ENCODE results near the gene NPC1L1.

NPC1L1 gene

DNA sequence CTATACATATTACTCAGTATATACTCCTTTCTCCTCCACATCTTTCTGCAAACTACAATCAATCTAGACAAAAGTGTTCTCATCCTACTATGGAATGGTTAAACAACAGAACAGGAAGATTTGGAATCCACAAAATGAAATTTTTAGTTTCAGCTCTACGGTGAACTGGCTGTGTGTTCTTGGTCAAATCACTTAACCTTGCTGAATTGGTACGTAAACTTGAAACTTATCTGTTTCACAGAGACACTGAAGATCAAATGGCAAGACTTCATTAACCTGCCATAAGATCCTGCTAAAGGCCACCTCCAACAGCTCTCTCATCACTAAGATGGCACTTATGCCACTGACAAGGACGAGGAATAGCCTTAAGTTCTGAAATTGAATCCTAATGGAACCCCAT, 52.2 kb downstream of the NPC1L1 start:
- peaks cover 59% of the 10 kb centered on the region for H3K79me2 ChIP-seq (ENCODE audit: insufficient read depth, low read length)
- H3K9me2 ChIP-seq (replicated peaks; ENCODE audit: insufficient read depth, low read length) = no peaks in the 10 kb centered on the region
- peaks cover 3% of the 10 kb centered on the region; the same call in 1 of the 2 replicates for H3F3A ChIP-seq (ENCODE audit: insufficient read depth)
- peak overlapping the region; percentile 78 for H3K9ac ChIP-seq (ENCODE audit: low read length)
- peaks cover 1% of the 10 kb centered on the region; the same call in 1 of the 2 replicates for H3K9me3 ChIP-seq (ENCODE audit: insufficient read depth, low read length)
- H3K27ac ChIP-seq (ENCODE audit: low read depth, low read length) = no peak overlapping the region
- no peaks in the 10 kb centered on the region for H3K27me3 ChIP-seq (ENCODE audit: low read length)
- TF ChIP-seq EZH2phosphoT487 (conservative IDR thresholded peaks at IDR 0.05; ENCODE audit: low read length) = no peak
- TF ChIP-seq, protein P1, sequence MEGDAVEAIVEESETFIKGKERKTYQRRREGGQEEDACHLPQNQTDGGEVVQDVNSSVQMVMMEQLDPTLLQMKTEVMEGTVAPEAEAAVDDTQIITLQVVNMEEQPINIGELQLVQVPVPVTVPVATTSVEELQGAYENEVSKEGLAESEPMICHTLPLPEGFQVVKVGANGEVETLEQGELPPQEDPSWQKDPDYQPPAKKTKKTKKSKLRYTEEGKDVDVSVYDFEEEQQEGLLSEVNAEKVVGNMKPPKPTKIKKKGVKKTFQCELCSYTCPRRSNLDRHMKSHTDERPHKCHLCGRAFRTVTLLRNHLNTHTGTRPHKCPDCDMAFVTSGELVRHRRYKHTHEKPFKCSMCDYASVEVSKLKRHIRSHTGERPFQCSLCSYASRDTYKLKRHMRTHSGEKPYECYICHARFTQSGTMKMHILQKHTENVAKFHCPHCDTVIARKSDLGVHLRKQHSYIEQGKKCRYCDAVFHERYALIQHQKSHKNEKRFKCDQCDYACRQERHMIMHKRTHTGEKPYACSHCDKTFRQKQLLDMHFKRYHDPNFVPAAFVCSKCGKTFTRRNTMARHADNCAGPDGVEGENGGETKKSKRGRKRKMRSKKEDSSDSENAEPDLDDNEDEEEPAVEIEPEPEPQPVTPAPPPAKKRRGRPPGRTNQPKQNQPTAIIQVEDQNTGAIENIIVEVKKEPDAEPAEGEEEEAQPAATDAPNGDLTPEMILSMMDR (IDR thresholded peaks at IDR 0.05; ENCODE audit: insufficient read depth, low read length, poor library complexity, severe bottlenecking) = no peak
- H3K4me3 ChIP-seq (ENCODE audit: insufficient read depth, low read length, poor library complexity, severe bottlenecking) = peak overlapping the region; percentile 70
- H4K20me1 ChIP-seq (ENCODE audit: low read depth, low read length) = no peaks in the 10 kb centered on the region
- no peak overlapping the region for H2AFZ ChIP-seq (ENCODE audit: low read depth, low read length, severe bottlenecking)
- H3K36me3 ChIP-seq (ENCODE audit: low read length) = peaks cover 14% of the 10 kb centered on the region
- peak overlapping the region; percentile 91 for H3K4me2 ChIP-seq (ENCODE audit: low read depth, low read length, poor library complexity, severe bottlenecking)

DNA sequence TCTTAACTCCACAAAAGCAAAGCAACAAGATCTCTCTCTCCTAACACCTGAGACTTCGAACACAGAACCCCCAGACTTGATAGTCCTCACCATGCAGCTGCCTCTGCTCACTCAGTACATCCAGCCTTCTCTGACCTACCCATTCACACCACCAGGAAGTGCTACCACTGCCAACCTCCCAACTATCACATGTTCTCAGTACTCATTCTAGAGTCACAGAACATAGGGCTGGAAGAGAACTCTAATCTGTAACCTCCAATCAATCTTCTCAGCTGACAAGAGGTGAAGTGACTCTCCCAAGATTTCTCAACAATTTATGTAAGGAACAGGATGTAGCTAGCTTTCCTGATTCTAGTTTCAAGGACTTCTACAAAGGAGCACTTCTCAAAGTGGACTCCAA, 54.4 kb downstream of the NPC1L1 start:
- peaks cover 3% of the 10 kb centered on the region; the same call in 1 of the 2 replicates for H3F3A ChIP-seq (ENCODE audit: insufficient read depth)
- peak overlapping the region; percentile 3 for H3K4me2 ChIP-seq (ENCODE audit: low read depth, low read length, poor library complexity, severe bottlenecking)
- no peak overlapping the region for H3K27ac ChIP-seq (ENCODE audit: low read depth, low read length)
- H3K9ac ChIP-seq (ENCODE audit: low read length) = no peak overlapping the region
- H4K20me1 ChIP-seq (ENCODE audit: low read depth, low read length) = no peaks in the 10 kb centered on the region
- H3K36me3 ChIP-seq (ENCODE audit: low read length) = peaks cover 37% of the 10 kb centered on the region
- H3K9me2 ChIP-seq (replicated peaks; ENCODE audit: insufficient read depth, low read length) = no peaks in the 10 kb centered on the region
- peaks cover 13% of the 10 kb centered on the region for H3K9me3 ChIP-seq (ENCODE audit: insufficient read depth, low read length)
- peaks cover 74% of the 10 kb centered on the region for H3K79me2 ChIP-seq (ENCODE audit: insufficient read depth, low read length)
- no peaks in the 10 kb centered on the region for H3K27me3 ChIP-seq (ENCODE audit: low read length)
- H2AFZ ChIP-seq (ENCODE audit: low read depth, low read length, severe bottlenecking) = no peak overlapping the region
- TF ChIP-seq EZH2phosphoT487 (conservative IDR thresholded peaks at IDR 0.05; ENCODE audit: low read length) = no peak
- TF ChIP-seq, protein P1 (IDR thresholded peaks at IDR 0.05; ENCODE audit: insufficient read depth, low read length, poor library complexity, severe bottlenecking) = no peak
- H3K4me3 ChIP-seq (ENCODE audit: insufficient read depth, low read length, poor library complexity, severe bottlenecking) = no peak overlapping the region

DNA sequence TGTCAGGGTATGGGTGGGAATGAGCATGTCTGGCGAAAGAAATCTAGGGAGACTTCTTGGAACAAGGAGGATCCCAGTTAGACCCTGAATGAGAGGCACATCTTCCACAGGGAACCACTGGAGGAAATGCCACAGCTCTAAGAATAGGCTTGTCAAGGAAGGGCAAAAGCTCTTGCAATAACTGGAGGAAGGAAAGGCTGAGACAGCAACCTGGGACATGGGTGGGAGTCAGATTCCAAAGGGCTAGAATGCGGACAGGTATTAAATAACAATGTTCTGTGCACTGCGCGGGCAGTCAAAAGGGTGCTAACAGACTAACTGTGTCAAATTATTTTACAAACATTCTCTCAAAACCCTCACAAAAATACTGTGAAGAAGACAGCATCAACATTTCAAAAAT, 55.1 kb downstream of the NPC1L1 start:
- peaks cover 13% of the 10 kb centered on the region for H3K9me3 ChIP-seq (ENCODE audit: insufficient read depth, low read length)
- H3F3A ChIP-seq (ENCODE audit: insufficient read depth) = no peaks in the 10 kb centered on the region
- H3K4me2 ChIP-seq (ENCODE audit: low read depth, low read length, poor library complexity, severe bottlenecking) = no peak overlapping the region
- TF ChIP-seq, protein P1 (IDR thresholded peaks at IDR 0.05; ENCODE audit: insufficient read depth, low read length, poor library complexity, severe bottlenecking) = no peak
- no peak for TF ChIP-seq EZH2phosphoT487 (conservative IDR thresholded peaks at IDR 0.05; ENCODE audit: low read length)
- H3K36me3 ChIP-seq (ENCODE audit: low read length) = peaks cover 43% of the 10 kb centered on the region
- H3K27me3 ChIP-seq (ENCODE audit: low read length) = no peaks in the 10 kb centered on the region
- H3K9me2 ChIP-seq (replicated peaks; ENCODE audit: insufficient read depth, low read length) = no peaks in the 10 kb centered on the region
- no peak overlapping the region for H2AFZ ChIP-seq (ENCODE audit: low read depth, low read length, severe bottlenecking)
- H3K4me3 ChIP-seq (ENCODE audit: insufficient read depth, low read length, poor library complexity, severe bottlenecking) = no peak overlapping the region
- no peaks in the 10 kb centered on the region for H4K20me1 ChIP-seq (ENCODE audit: low read depth, low read length)
- H3K9ac ChIP-seq (ENCODE audit: low read length) = no peak overlapping the region
- no peak overlapping the region for H3K27ac ChIP-seq (ENCODE audit: low read depth, low read length)
- H3K79me2 ChIP-seq (ENCODE audit: insufficient read depth, low read length) = peaks cover 77% of the 10 kb centered on the region

Measured in SU-DHL-6 (cell line).